ENCODE data around the gene PHF21A.

PHF21A gene

DNA sequence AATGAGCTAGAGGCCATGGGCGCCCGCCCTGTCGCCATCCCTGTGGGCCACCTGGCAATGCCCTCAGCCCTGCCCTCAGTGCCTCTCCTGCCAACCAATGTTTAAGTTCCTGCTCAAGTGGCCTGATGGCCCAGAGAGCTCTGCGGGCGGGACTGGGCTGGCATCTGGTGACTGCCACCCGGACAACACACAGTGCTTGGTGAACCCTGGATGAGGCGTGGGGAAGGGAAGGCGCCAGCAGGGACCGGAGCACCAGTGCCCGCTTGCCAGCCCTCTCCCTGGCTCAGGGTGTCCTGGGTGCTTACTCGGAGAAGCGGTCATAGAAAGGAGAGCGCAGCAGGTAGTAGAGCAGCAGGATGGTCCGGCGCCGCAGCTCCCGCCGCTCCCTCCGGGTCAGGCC, 207.7 kb downstream of the PHF21A start:
- TF ChIP-seq CTCF (IDR thresholded peaks at IDR 0.05): no peak

- TF ChIP-seq CTCF (IDR thresholded peaks at IDR 0.05): no peak
Observed at GRCh38 chr11:45910623-45911022, 210.6 kb downstream of the PHF21A start.

DNA sequence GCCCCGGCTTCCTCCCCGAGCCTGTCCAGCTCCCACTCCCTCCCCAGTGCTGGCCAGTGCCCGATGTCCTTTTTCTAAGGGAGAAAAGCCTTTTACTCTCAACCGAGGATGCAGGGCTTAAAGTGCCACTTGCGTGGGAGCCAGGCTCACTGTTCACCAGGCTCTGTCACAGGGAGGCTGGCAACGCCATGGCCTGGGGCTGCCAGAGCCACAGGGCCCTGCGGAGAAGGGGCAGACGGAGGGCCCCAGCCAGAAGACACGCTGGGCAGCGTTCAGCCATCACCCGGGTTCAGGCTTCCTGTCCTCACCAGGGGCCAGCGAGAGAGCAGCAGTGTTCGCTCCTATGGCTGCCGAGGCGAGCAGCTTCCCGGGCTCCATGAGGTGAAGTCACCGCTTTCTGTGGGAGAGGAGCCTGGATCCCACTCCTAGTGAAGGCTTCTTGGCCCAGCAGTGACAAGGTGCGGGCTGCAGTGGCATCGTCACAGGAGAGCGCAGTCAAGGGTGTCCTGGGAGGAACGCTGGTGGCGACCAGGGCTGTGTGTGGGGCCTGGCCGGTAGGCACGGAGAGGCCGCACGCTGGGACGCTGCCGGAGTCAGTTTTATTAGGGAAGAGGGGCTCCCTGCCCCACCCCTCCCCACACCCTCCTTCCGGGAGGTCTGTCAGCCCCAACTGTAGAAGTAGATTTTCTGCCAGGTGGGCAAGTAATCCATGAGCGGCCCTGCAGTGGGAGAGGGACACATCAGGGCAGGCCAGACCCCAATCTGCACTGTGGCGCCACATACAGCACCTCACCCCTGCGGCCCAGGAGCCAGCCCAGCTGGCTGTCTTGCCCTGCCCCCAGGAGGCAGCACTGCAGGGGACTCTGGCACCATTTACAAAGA, 211.4 kb downstream of the PHF21A start:
- no peak for TF ChIP-seq CTCF (IDR thresholded peaks at IDR 0.05)

DNA sequence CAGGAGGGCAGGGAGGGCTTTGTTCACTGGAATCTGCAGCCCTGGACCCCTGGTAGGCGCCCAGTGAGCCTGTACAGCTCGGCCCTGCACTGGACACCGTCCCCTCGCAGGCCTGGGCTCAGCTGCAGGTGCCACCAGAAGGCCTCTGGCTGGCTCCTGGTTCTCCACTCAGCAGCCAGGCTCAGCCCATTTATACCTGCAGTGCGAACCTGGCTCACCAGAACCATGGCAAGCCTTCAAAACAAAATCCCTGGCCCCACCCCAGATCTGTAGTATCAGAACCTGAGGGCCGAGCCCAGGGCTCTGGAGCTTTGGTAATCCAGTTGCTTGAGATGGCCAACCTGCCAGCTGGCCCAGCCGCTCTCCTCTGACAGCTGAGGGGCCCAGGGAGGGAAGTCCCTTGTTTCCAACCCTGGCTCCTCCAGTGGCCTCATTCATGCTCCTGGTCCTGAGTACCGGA, 213.3 kb downstream of the PHF21A start:
- TF ChIP-seq CTCF (IDR thresholded peaks at IDR 0.05): no peak

- TF ChIP-seq CTCF (IDR thresholded peaks at IDR 0.05): no peak
Observed at GRCh38 chr11:45906965-45907611, 214.2 kb downstream of the PHF21A start, which contains the start of gene FREY1. Gene FREY1 (minus strand): TSS chr11:45907271. CDS start chr11:45907245, 26 bp downstream.

DNA sequence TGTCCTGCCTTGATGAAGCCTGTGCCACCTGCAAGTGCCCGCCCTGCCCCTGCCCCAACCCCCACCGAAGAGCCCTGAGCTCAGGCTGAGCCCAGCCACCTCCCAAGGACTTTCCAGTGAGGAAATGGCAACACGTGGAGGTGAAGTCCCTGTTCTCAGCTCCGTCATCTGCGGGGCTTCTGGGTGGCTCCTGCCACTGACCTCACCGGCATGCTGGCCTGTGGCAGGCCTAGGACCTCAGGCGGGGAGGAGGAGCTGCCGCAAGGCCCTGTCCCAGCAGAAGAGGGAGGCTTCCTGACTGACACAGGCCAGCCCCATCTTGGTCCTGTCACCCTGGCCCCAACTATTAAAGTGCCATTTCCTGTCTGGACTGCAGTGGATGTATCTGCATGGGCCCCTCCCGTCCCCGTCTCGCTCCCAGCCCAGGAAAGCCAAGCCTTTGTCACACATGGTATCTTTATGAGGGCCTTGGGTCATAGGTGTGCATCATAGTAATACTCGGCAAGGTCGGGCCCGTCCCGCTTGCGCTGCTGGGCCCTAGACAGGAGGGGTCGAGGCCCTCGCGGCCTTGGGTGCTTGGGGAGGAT, 215.1 kb downstream of the PHF21A start:
- TF ChIP-seq CTCF (IDR thresholded peaks at IDR 0.05): no peak

- no peak for TF ChIP-seq CTCF (IDR thresholded peaks at IDR 0.05)
Observed at GRCh38 chr11:45905095-45905494, 216.2 kb downstream of the PHF21A start.

Data from LNCAP (cell line).